ENCODE measurements around the gene MAP2K1.

- TF ChIP-seq, protein P1, sequence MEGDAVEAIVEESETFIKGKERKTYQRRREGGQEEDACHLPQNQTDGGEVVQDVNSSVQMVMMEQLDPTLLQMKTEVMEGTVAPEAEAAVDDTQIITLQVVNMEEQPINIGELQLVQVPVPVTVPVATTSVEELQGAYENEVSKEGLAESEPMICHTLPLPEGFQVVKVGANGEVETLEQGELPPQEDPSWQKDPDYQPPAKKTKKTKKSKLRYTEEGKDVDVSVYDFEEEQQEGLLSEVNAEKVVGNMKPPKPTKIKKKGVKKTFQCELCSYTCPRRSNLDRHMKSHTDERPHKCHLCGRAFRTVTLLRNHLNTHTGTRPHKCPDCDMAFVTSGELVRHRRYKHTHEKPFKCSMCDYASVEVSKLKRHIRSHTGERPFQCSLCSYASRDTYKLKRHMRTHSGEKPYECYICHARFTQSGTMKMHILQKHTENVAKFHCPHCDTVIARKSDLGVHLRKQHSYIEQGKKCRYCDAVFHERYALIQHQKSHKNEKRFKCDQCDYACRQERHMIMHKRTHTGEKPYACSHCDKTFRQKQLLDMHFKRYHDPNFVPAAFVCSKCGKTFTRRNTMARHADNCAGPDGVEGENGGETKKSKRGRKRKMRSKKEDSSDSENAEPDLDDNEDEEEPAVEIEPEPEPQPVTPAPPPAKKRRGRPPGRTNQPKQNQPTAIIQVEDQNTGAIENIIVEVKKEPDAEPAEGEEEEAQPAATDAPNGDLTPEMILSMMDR (IDR thresholded peaks at IDR 0.05; ENCODE audit: low read depth, low read length, missing input control): no peak
- TF ChIP-seq HNF4A (conservative IDR thresholded peaks at IDR 0.05) (peak; percentile 77 to 83), REST (IDR thresholded peaks at IDR 0.05) (peak; percentile 39), ZBTB33 (IDR thresholded peaks at IDR 0.05) (peak; percentile 72), GABPA (IDR thresholded peaks at IDR 0.05 in 1 of 2, conservative IDR thresholded peaks at IDR 0.05 in 1 of 2) (peak in 1 of 2 donors; percentile 22), FOXA2 (IDR thresholded peaks at IDR 0.05) (peak; percentile 83), RAD21 (IDR thresholded peaks at IDR 0.05) (no peak), TAF1 (conservative IDR thresholded peaks at IDR 0.05) (no peak), JUND (IDR thresholded peaks at IDR 0.05) (peak; percentile 61 to 82), YY1 (IDR thresholded peaks at IDR 0.05) (peak; percentile 59), SP1 (IDR thresholded peaks at IDR 0.05) (peak; percentile 86), EGR1 (IDR thresholded peaks at IDR 0.05; ENCODE audit: low read depth in 2 of 2) (no peak)
- TF ChIP-seq, protein P2, sequence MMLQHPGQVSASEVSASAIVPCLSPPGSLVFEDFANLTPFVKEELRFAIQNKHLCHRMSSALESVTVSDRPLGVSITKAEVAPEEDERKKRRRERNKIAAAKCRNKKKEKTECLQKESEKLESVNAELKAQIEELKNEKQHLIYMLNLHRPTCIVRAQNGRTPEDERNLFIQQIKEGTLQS (IDR thresholded peaks at IDR 0.05): no peak
- TF ChIP-seq, protein P3, sequence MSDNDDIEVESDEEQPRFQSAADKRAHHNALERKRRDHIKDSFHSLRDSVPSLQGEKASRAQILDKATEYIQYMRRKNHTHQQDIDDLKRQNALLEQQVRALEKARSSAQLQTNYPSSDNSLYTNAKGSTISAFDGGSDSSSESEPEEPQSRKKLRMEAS (IDR thresholded peaks at IDR 0.05): peak; percentile 46
These were observed 96.4 kb downstream of the MAP2K1 start for GRCh38 chr15:66483131-66483566.

Measured in liver (tissue), 3 donors.